Gastroesophageal sphincter (tissue), 3 donors: ENCODE results near the gene INPP5A.

Experiments
- CTCF ChIP-seq, 4 experiments: fragments of 200-600 bp in 2 of 4; fragments of 450-650 bp in 2 of 4; sonication (generic) in 1 of 4; IDR thresholded peaks; one replicate each; pipeline ENCODE4 v1.5.1; 2017 to 2019; ENCODE audit warnings: antibody characterized with exemption in 4 of 4, mild to moderate bottlenecking in 2 of 4, moderate library complexity in 2 of 4
- EP300 ChIP-seq: sonication (generic); formaldehyde crosslinking; IDR thresholded peaks from one replicate; pipeline ENCODE4 v1.6.1; 2017; ENCODE audit warnings: antibody characterized with exemption, mild to moderate bottlenecking
- POLR2A ChIP-seq, 2 donors: fragments of 450-650 bp; IDR thresholded peaks; one replicate each; pipeline ENCODE4 v1.6.1; 2017; ENCODE audit warnings: antibody characterized with exemption in 2 of 2, mild to moderate bottlenecking in 2 of 2, moderate library complexity in 1 of 2

GRCh38 chr10:132628966-132629900 lies 91.6 kb downstream of the INPP5A start:
- TF ChIP-seq CTCF (IDR thresholded peaks at IDR 0.05) (no peak), EP300 (no peak), POLR2A (IDR thresholded peaks at IDR 0.05) (no peak)
